Uterus (tissue), 4 donors: ENCODE results near the gene TSPAN5. TPM values are rescaled to one million over a fixed set of nuclear protein-coding genes. Genes with fewer than 3 reads are reported as not detected.

ENCODE experiments used
- DNase-seq, 2 donors: peaks; one replicate each; pipeline ENCODE4 v3.0.0-alpha.2; 2019 to 2020
- H3K27ac ChIP-seq, 2 donors: fragments of 200-600 bp; sonication (generic); 1 replicate in 1 of 2; 2 replicates in 1 of 2; pipeline ENCODE4 v1.5.1; 2016 to 2018
- H3K27me3 ChIP-seq, 2 donors: fragments of 200-600 bp; sonication (generic); one replicate each; pipeline ENCODE4 v1.5.1; 2018 to 2019; ENCODE audit warnings: control low read depth in 1 of 2
- H3K36me3 ChIP-seq, 2 donors: fragments of 200-600 bp; sonication (generic); one replicate each; pipeline ENCODE4 v1.5.1; 2019; ENCODE audit warnings: control low read depth in 1 of 2
- H3K4me1 ChIP-seq, 2 donors: fragments of 200-600 bp; sonication (generic); one replicate each; pipeline ENCODE4 v1.5.1; 2018 to 2019; ENCODE audit warnings: control low read depth in 1 of 2
- H3K4me3 ChIP-seq, 2 donors: fragments of 200-600 bp; sonication (generic); 1 replicate in 1 of 2; 2 replicates in 1 of 2; pipeline ENCODE4 v1.5.1; 2018 to 2019; ENCODE audit warnings: mild to moderate bottlenecking in 1 of 2
- H3K9me3 ChIP-seq, 2 donors: fragments of 200-600 bp; sonication (generic); one replicate each; pipeline ENCODE4 v1.5.1; 2019; ENCODE audit warnings: control low read depth in 1 of 2
- CTCF ChIP-seq, 4 experiments: fragments of 200-600 bp in 2 of 4; fragments of 450-650 bp in 2 of 4; sonication (generic) in 2 of 4; IDR thresholded peaks; one replicate each; pipeline ENCODE4 v1.5.1; 2016 to 2019; ENCODE audit warnings: antibody characterized with exemption in 4 of 4, mild to moderate bottlenecking in 2 of 4, moderate library complexity in 1 of 4
- POLR2A ChIP-seq, 2 donors: fragments of 450-650 bp; IDR thresholded peaks; one replicate each; pipeline ENCODE4 v1.6.1; 2016; ENCODE audit warnings: antibody characterized with exemption in 2 of 2, mild to moderate bottlenecking in 1 of 2, moderate library complexity in 1 of 2
- intact Hi-C: fragments of 100-400 bp; cut with DNase I; formaldehyde crosslinking; loops from one replicate; pipeline ENCODE4 v1.15.1; 2023; ENCODE audit warnings: low total_unique reads
- total RNA-seq, 4 donors: library from RNA; depleted of rRNA in 3 of 4; stranded (reverse); fragments of >200 nt in 3 of 4; gene quantifications; one replicate each; pipeline versions ENCODE4 v1.1.0 to v1.2.4, GENCODE V29; 2014 to 2023
- donor health status: DM: yes; HTN: yes; CAD: no.

Gene TSPAN5
- total RNA-seq, 4 donors from 2014 or later: 15.9 to 45.3 (median 30.3) TPM

- DNase-seq: no peak
- Histone ChIP-seq H3K27ac (peak overlapping the region; percentile 82 to 83), H3K4me1 (peaks cover 0 to 3% of the 10 kb centered on the region in 2 donors), H3K27me3 (no peaks in the 10 kb centered on the region), H3K36me3 (no peaks in the 10 kb centered on the region), H3K9me3 (no peaks in the 10 kb centered on the region), H3K4me3 (no peak overlapping the region)
- intact Hi-C loops: no loop called here
- TF ChIP-seq POLR2A (IDR thresholded peaks at IDR 0.05): no peak
Observed at GRCh38 chr4:98516042-98516440, 142.4 kb downstream of the TSPAN5 start.

- Histone ChIP-seq H3K27me3 (no peaks in the 10 kb centered on the region), H3K9me3 (no peaks in the 10 kb centered on the region), H3K4me3 (no peak overlapping the region), H3K4me1 (peaks cover 0 to 3% of the 10 kb centered on the region in 2 donors), H3K27ac (peak overlapping the region; percentile 14 to 83), H3K36me3 (no peaks in the 10 kb centered on the region)
- TF ChIP-seq POLR2A (IDR thresholded peaks at IDR 0.05) (no peak), CTCF (IDR thresholded peaks at IDR 0.05) (no peak)
- no peak for DNase-seq
- intact Hi-C loops: no loop called here
Observed at GRCh38 chr4:98515470-98515809, 143.0 kb downstream of the TSPAN5 start.

GRCh38 chr4:98514741-98515469 lies 143.5 kb downstream of the TSPAN5 start:
- TF ChIP-seq CTCF (IDR thresholded peaks at IDR 0.05): no peak
- TF ChIP-seq POLR2A (IDR thresholded peaks at IDR 0.05): no peak
- Histone ChIP-seq H3K27ac (peak overlapping the region; percentile 14 to 83), H3K4me3 (no peak overlapping the region), H3K4me1 (peaks cover 0 to 3% of the 10 kb centered on the region in 2 donors), H3K27me3 (no peaks in the 10 kb centered on the region), H3K36me3 (no peaks in the 10 kb centered on the region), H3K9me3 (no peaks in the 10 kb centered on the region)
- intact Hi-C loops: no loop called here
- DNase-seq: no peak

- Histone ChIP-seq H3K4me1 (peaks cover 0 to 3% of the 10 kb centered on the region in 2 donors), H3K27ac (no peak overlapping the region), H3K36me3 (no peaks in the 10 kb centered on the region), H3K9me3 (no peaks in the 10 kb centered on the region), H3K4me3 (no peak overlapping the region), H3K27me3 (no peaks in the 10 kb centered on the region)
- no peak for DNase-seq
- no peak for TF ChIP-seq CTCF (IDR thresholded peaks at IDR 0.05)
- no peak for TF ChIP-seq POLR2A (IDR thresholded peaks at IDR 0.05)
- intact Hi-C loops: no loop called here
Observed at GRCh38 chr4:98512918-98513317, 145.5 kb downstream of the TSPAN5 start.

- Histone ChIP-seq H3K4me3 (no peak overlapping the region), H3K27ac (peak overlapping the region; percentile 61 to 69), H3K27me3 (no peaks in the 10 kb centered on the region), H3K9me3 (no peaks in the 10 kb centered on the region), H3K4me1 (peaks cover 0 to 5% of the 10 kb centered on the region in 2 donors), H3K36me3 (no peaks in the 10 kb centered on the region)
- DNase-seq: no peak
- TF ChIP-seq POLR2A (IDR thresholded peaks at IDR 0.05) (no peak), CTCF (IDR thresholded peaks at IDR 0.05) (no peak)
- intact Hi-C loops: no loop called here
Observed at GRCh38 chr4:98510757-98511517, 147.5 kb downstream of the TSPAN5 start.
